ENCODE data around the gene POMC. TPM values are rescaled to one million over a fixed set of nuclear protein-coding genes. Genes with fewer than 3 reads are reported as not detected.

The POMC gene
- total RNA-seq, 1 donor from 2014 or later = 3.3 TPM

DNA sequence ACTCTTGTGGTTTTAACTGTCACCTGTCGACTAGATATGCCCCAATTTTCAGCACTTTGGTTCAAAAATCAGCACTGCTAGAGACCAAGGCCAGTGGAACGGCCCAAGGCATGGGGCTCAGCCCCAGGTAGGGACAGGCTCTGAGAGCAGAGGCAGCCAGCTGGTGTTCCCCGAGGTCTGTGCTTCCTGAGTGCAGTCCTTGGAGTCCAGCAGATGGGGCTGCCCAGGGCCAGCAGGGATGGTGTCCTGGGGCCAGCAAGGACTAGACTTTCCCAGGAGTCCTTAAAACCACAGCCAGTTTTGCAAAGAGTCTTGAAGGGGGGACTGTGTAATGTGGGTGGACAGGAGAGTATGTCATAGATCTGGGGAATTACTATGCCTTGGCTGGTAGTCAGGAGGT is 56.3 kb downstream of the POMC start:
- no peak overlapping the region for H3K27ac ChIP-seq
- no peaks in the 10 kb centered on the region for H3K9me3 ChIP-seq
- no peaks in the 10 kb centered on the region for H3K36me3 ChIP-seq
- H3K4me1 ChIP-seq = no peaks in the 10 kb centered on the region
- H3K4me3 ChIP-seq = no peak overlapping the region
- intact Hi-C loops (cut with DNase I) = no loop called here
- TF ChIP-seq, protein P1, sequence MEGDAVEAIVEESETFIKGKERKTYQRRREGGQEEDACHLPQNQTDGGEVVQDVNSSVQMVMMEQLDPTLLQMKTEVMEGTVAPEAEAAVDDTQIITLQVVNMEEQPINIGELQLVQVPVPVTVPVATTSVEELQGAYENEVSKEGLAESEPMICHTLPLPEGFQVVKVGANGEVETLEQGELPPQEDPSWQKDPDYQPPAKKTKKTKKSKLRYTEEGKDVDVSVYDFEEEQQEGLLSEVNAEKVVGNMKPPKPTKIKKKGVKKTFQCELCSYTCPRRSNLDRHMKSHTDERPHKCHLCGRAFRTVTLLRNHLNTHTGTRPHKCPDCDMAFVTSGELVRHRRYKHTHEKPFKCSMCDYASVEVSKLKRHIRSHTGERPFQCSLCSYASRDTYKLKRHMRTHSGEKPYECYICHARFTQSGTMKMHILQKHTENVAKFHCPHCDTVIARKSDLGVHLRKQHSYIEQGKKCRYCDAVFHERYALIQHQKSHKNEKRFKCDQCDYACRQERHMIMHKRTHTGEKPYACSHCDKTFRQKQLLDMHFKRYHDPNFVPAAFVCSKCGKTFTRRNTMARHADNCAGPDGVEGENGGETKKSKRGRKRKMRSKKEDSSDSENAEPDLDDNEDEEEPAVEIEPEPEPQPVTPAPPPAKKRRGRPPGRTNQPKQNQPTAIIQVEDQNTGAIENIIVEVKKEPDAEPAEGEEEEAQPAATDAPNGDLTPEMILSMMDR (IDR thresholded peaks at IDR 0.05) = no peak
- ATAC-seq = no peak
- DNase-seq = no peak
- no peaks in the 10 kb centered on the region for H3K27me3 ChIP-seq

Other genes with a start within 250 kb of the POMC start
- gene ADCY3, start 248.3 kb downstream of the POMC start, total RNA-seq = 37.0 TPM
- 7.5 TPM for gene DNAJC27, start 196.6 kb downstream of the POMC start, total RNA-seq
- 10.7 TPM for gene EFR3B, start 126.5 kb downstream of the POMC start, total RNA-seq
- 31.3 TPM for gene DNMT3A, start 173.3 kb upstream of the POMC start, total RNA-seq